Gastroesophageal sphincter (tissue), 4 donors: Measurements from ENCODE around the gene ZNHIT2. TPM values are rescaled to one million over a fixed set of nuclear protein-coding genes. Genes with fewer than 3 reads are reported as not detected.
"Not testable (repeated sequence)": the region's sequence is repeated elsewhere in the genome, so short reads cannot be mapped to it uniquely, and the experiment has no call there.

Experiments used
- ATAC-seq: fragments of 150-250 bp; one replicate; pipeline ENCODE4 v1.9.1; 2016; ENCODE audit warnings: mild to moderate bottlenecking, moderate library complexity
- H3K27ac ChIP-seq, 4 donors: fragments of 200-600 bp; sonication (generic) in 3 of 4; 1 replicate in 3 of 4; 2 replicates in 1 of 4; pipeline ENCODE4 v1.5.1; 2016 to 2019
- H3K27me3 ChIP-seq: fragments of 200-600 bp; sonication (generic); one replicate; pipeline ENCODE4 v1.5.1; 2019
- H3K36me3 ChIP-seq, 2 donors: fragments of 200-600 bp; sonication (generic); one replicate each; pipeline ENCODE4 v1.5.1; 2019; ENCODE audit warnings: control low read depth in 1 of 2
- H3K4me1 ChIP-seq, 3 donors: fragments of 200-600 bp; sonication (generic); 1 replicate in 2 of 3; 2 replicates in 1 of 3; pipeline ENCODE4 v1.5.1; 2016 to 2019; ENCODE audit warnings: control low read depth in 2 of 3
- H3K4me3 ChIP-seq, 2 donors: fragments of 200-600 bp; sonication (generic); one replicate each; pipeline ENCODE4 v1.5.1; 2019; ENCODE audit warnings: mild to moderate bottlenecking in 1 of 2, moderate library complexity in 1 of 2
- H3K9me3 ChIP-seq, 3 donors: fragments of 200-600 bp; sonication (generic); one replicate each; pipeline ENCODE4 v1.5.1; 2017 to 2019; ENCODE audit warnings: control low read depth in 2 of 3
- CTCF ChIP-seq, 4 experiments: fragments of 200-600 bp in 2 of 4; fragments of 450-650 bp in 2 of 4; sonication (generic) in 1 of 4; IDR thresholded peaks; one replicate each; pipeline ENCODE4 v1.5.1; 2017 to 2019; ENCODE audit warnings: antibody characterized with exemption in 4 of 4, mild to moderate bottlenecking in 2 of 4, moderate library complexity in 2 of 4
- EP300 ChIP-seq: sonication (generic); formaldehyde crosslinking; IDR thresholded peaks from one replicate; pipeline ENCODE4 v1.6.1; 2017; ENCODE audit warnings: antibody characterized with exemption, mild to moderate bottlenecking
- POLR2A ChIP-seq, 2 donors: fragments of 450-650 bp; IDR thresholded peaks; one replicate each; pipeline ENCODE4 v1.6.1; 2017; ENCODE audit warnings: antibody characterized with exemption in 2 of 2, mild to moderate bottlenecking in 2 of 2, moderate library complexity in 1 of 2
- POLR2AphosphoS5 ChIP-seq: sonication (generic); formaldehyde crosslinking; IDR thresholded peaks from one replicate; pipeline ENCODE4 v1.6.1; 2017; ENCODE audit warnings: antibody characterized with exemption
- WGBS, 2 donors: methylation state at CpG; one replicate each; pipeline ENCODE4 v1.1.5; 2018; ENCODE audit warnings: low coverage in 1 of 2; 5-methylcytosine and 5-hydroxymethylcytosine counted together
- total RNA-seq, 4 donors: library from RNA; depleted of rRNA; stranded (reverse); fragments of >200 nt; gene quantifications; one replicate each; pipeline ENCODE4 v1.1.0, GENCODE V29; 2016

The ZNHIT2 gene
- total RNA-seq, 4 donors from 2014 or later: 13.6 to 19.1 (median 15.4) TPM

- H3K4me3 ChIP-seq: peak overlapping the region; percentile 74 to 88
- no peaks in the 10 kb centered on the region for H3K9me3 ChIP-seq
- peaks cover 0 to 62% of the 10 kb centered on the region in 2 donors for H3K36me3 ChIP-seq
- peak overlapping the region; percentile 87 to 97 (median 94) for H3K27ac ChIP-seq
- TF ChIP-seq POLR2AphosphoS5 (no peak), EP300 (no peak), CTCF (IDR thresholded peaks at IDR 0.05) (no peak), POLR2A (IDR thresholded peaks at IDR 0.05) (no peak)
- 0% methylated on average over 15 of the region's 22 CpGs; no CpG with 5 or more reads in 1 of the 2 donors for WGBS, 2 donors
- peaks cover 2 to 55% (median 18%) of the 10 kb centered on the region in 3 donors for H3K4me1 ChIP-seq
- no peaks in the 10 kb centered on the region for H3K27me3 ChIP-seq
- no peak for ATAC-seq
Observed at GRCh38 chr11:65121447-65121864, 4.0 kb upstream of the ZNHIT2 start.

- 75 to 100% methylated on average over 1 to 2 of the region's 3 CpGs for WGBS, 2 donors
- peak overlapping the region in 3 of 4 donors; percentile 94 to 97 (median 95) for H3K27ac ChIP-seq
Observed at GRCh38 chr11:65120831-65121230, 3.3 kb upstream of the ZNHIT2 start.

GRCh38 chr11:65119670-65119995 lies 2.1 kb upstream of the ZNHIT2 start:
- Histone ChIP-seq H3K9me3 (no peaks in the 10 kb centered on the region), H3K27ac (peak overlapping the region in 2 of 4 donors; percentile 7 to 84), H3K36me3 (peaks cover 0 to 62% of the 10 kb centered on the region in 2 donors), H3K27me3 (no peaks in the 10 kb centered on the region), H3K4me1 (peaks cover 3 to 71% (median 25%) of the 10 kb centered on the region in 3 donors), H3K4me3 (no peak overlapping the region)
- ATAC-seq: no peak
- no peak for TF ChIP-seq POLR2AphosphoS5
- no peak for TF ChIP-seq POLR2A (IDR thresholded peaks at IDR 0.05)
- TF ChIP-seq EP300: no peak
- no peak for TF ChIP-seq CTCF (IDR thresholded peaks at IDR 0.05)

More at GRCh38 chr11:65120831-65121230, 3.3 kb upstream of the ZNHIT2 start:
- no peak for ATAC-seq
- H3K4me1 ChIP-seq: peaks cover 3 to 61% (median 25%) of the 10 kb centered on the region in 3 donors
- no peak for TF ChIP-seq POLR2A (IDR thresholded peaks at IDR 0.05)
- no peak for TF ChIP-seq POLR2AphosphoS5
- no peak for TF ChIP-seq EP300
- TF ChIP-seq CTCF (IDR thresholded peaks at IDR 0.05): no peak
- H3K36me3 ChIP-seq: peaks cover 0 to 62% of the 10 kb centered on the region in 2 donors
- no peaks in the 10 kb centered on the region for H3K9me3 ChIP-seq
- no peaks in the 10 kb centered on the region for H3K27me3 ChIP-seq
- H3K4me3 ChIP-seq: peak overlapping the region in 1 of 2 donors; percentile 88

GRCh38 chr11:65118891-65119669 lies 1.6 kb upstream of the ZNHIT2 start:
- Histone ChIP-seq H3K36me3 (peaks cover 0 to 58% of the 10 kb centered on the region in 2 donors), H3K27ac (peak overlapping the region in 3 of 4 donors; percentile 74 to 86 (median 84)), H3K4me1 (peaks cover 3 to 69% (median 25%) of the 10 kb centered on the region in 3 donors)
- H3K4me3 ChIP-seq, H3K27me3 ChIP-seq, H3K9me3 ChIP-seq, ATAC-seq: not testable (repeated sequence)
- WGBS, 2 donors: 83 to 86% methylated on average over 6 to 11 of the region's 18 CpGs

GRCh38 chr11:65118097-65118837 lies 766 bp upstream of the ZNHIT2 start:
- Histone ChIP-seq H3K9me3 (no peaks in the 10 kb centered on the region), H3K4me3 (no peak overlapping the region), H3K4me1 (peaks cover 3 to 67% (median 27%) of the 10 kb centered on the region in 3 donors), H3K36me3 (peaks cover 0 to 56% of the 10 kb centered on the region in 2 donors), H3K27me3 (no peaks in the 10 kb centered on the region), H3K27ac (peak overlapping the region; percentile 6 to 86 (median 79))
- no peak for ATAC-seq
- WGBS, 2 donors: 77 to 78% methylated on average over 5 to 11 of the region's 18 CpGs
- no peak for TF ChIP-seq POLR2AphosphoS5
- TF ChIP-seq EP300: no peak
- TF ChIP-seq CTCF (IDR thresholded peaks at IDR 0.05): no peak
- TF ChIP-seq POLR2A (IDR thresholded peaks at IDR 0.05): no peak
